ENCODE measurements around the gene SLC10A7. TPM values are rescaled to one million over a fixed set of nuclear protein-coding genes. Genes with fewer than 3 reads are reported as not detected.

The SLC10A7 gene
- total and polyA plus RNA-seq, 2 experiments from 2014 or later, result 1.9 to 2.9 TPM

- Histone ChIP-seq H3K4me1 (ENCODE audit: low read depth) (no peaks in the 10 kb centered on the region), H3K4me3 (no peak overlapping the region), H3K9me3 (ENCODE audit: low read depth) (no peaks in the 10 kb centered on the region), H3K27me3 (no peaks in the 10 kb centered on the region), H3K36me3 (no peaks in the 10 kb centered on the region), H3K27ac (no peak overlapping the region)
- TF ChIP-seq CTCF (IDR thresholded peaks at IDR 0.05; ENCODE audit: low read depth, low read length), result no peak
- DNase-seq (ENCODE audit: low read depth in 1 of 2, low spot score in 1 of 2), result no peak
These were observed 65.1 kb downstream of the SLC10A7 start for GRCh38 chr4:146456681-146457080.

- Histone ChIP-seq H3K27me3 (no peaks in the 10 kb centered on the region), H3K9me3 (ENCODE audit: low read depth) (no peaks in the 10 kb centered on the region), H3K27ac (no peak overlapping the region), H3K4me1 (ENCODE audit: low read depth) (no peaks in the 10 kb centered on the region), H3K4me3 (no peak overlapping the region), H3K36me3 (no peaks in the 10 kb centered on the region)
- DNase-seq (ENCODE audit: low read depth in 1 of 2, low spot score in 1 of 2), result no peak
- TF ChIP-seq CTCF (IDR thresholded peaks at IDR 0.05; ENCODE audit: low read depth, low read length), result no peak
These were observed 68.4 kb downstream of the SLC10A7 start for GRCh38 chr4:146453181-146453807.

GRCh38 chr4:146450524-146450923 lies 71.2 kb downstream of the SLC10A7 start:
- DNase-seq (ENCODE audit: low read depth in 1 of 2, low spot score in 1 of 2), result peak in 1 of 2 donors; percentile 8
- Histone ChIP-seq H3K36me3 (no peaks in the 10 kb centered on the region), H3K4me1 (ENCODE audit: low read depth) (no peaks in the 10 kb centered on the region), H3K9me3 (ENCODE audit: low read depth) (no peaks in the 10 kb centered on the region), H3K4me3 (no peak overlapping the region), H3K27ac (no peak overlapping the region), H3K27me3 (no peaks in the 10 kb centered on the region)
- no peak for TF ChIP-seq CTCF (IDR thresholded peaks at IDR 0.05; ENCODE audit: low read depth, low read length)

GRCh38 chr4:146446555-146446954 lies 75.2 kb downstream of the SLC10A7 start:
- no peaks in the 10 kb centered on the region for H3K9me3 ChIP-seq (ENCODE audit: low read depth)
- no peak for TF ChIP-seq CTCF (IDR thresholded peaks at IDR 0.05; ENCODE audit: low read depth, low read length)
- no peak overlapping the region for H3K27ac ChIP-seq
- H3K27me3 ChIP-seq, result no peaks in the 10 kb centered on the region
- no peaks in the 10 kb centered on the region for H3K36me3 ChIP-seq
- no peak overlapping the region for H3K4me3 ChIP-seq
- no peak for DNase-seq (ENCODE audit: low read depth in 1 of 2, low spot score in 1 of 2)
- H3K4me1 ChIP-seq (ENCODE audit: low read depth), result no peaks in the 10 kb centered on the region

- no peak for TF ChIP-seq CTCF (IDR thresholded peaks at IDR 0.05; ENCODE audit: low read depth, low read length)
- H3K27ac ChIP-seq, result no peak overlapping the region
- no peaks in the 10 kb centered on the region for H3K36me3 ChIP-seq
These were observed 76.3 kb downstream of the SLC10A7 start for GRCh38 chr4:146445198-146446150.

More at GRCh38 chr4:146445198-146446150, 76.3 kb downstream of the SLC10A7 start:
- Histone ChIP-seq H3K27me3 (no peaks in the 10 kb centered on the region), H3K4me1 (ENCODE audit: low read depth) (no peaks in the 10 kb centered on the region), H3K4me3 (no peak overlapping the region), H3K9me3 (ENCODE audit: low read depth) (no peaks in the 10 kb centered on the region)
- DNase-seq (ENCODE audit: low read depth in 1 of 2, low spot score in 1 of 2), result no peak

Measured in cardiac muscle cell (in vitro differentiated cells and primary cell).